NCI-H2171 treated with DMSO at 0.1 percent for 48 hours (cell line): ENCODE data around the gene CLTRN.
"Not testable (repeated sequence)": the region's sequence is repeated elsewhere in the genome, so short reads cannot be mapped to it uniquely, and the experiment has no call there.

Experiments used
- DNase-seq: peaks from one replicate; lab custom pipeline; 2025; lab: John Stamatoyannopoulos, UW

Gene CLTRN

GRCh38 chrX:15647510-15647909 is 17.1 kb downstream of the CLTRN start:
- not testable (repeated sequence) for DNase-seq

- DNase-seq: no peak
Measured at GRCh38 chrX:15646543-15646942, 18.1 kb downstream of the CLTRN start.

- DNase-seq: no peak
Measured at GRCh38 chrX:15646031-15646430, 18.6 kb downstream of the CLTRN start.

- DNase-seq: no peak
Measured at GRCh38 chrX:15645266-15645665, 19.3 kb downstream of the CLTRN start.

GRCh38 chrX:15644560-15644872 is 20.1 kb downstream of the CLTRN start:
- DNase-seq: no peak

GRCh38 chrX:15643786-15644559 is 20.6 kb downstream of the CLTRN start:
- DNase-seq: no peak

GRCh38 chrX:15631637-15632036 is 33.0 kb downstream of the CLTRN start:
- no peak for DNase-seq

GRCh38 chrX:15623054-15623453 is 41.6 kb downstream of the CLTRN start:
- no peak for DNase-seq

- no peak for DNase-seq
Measured at GRCh38 chrX:15619053-15619755, 45.4 kb downstream of the CLTRN start.

- no peak for DNase-seq
Measured at GRCh38 chrX:15617111-15617510, 47.5 kb downstream of the CLTRN start.

GRCh38 chrX:15616531-15616930 is 48.1 kb downstream of the CLTRN start:
- DNase-seq: no peak

- DNase-seq: no peak
Measured at GRCh38 chrX:15607067-15607466, 57.5 kb downstream of the CLTRN start.

- no peak for DNase-seq
Measured at GRCh38 chrX:15606136-15606535, 58.5 kb downstream of the CLTRN start.

GRCh38 chrX:15605226-15605625 is 59.4 kb downstream of the CLTRN start:
- DNase-seq: no peak

- no peak for DNase-seq
Measured at GRCh38 chrX:15602761-15603160, 61.8 kb downstream of the CLTRN start.

- DNase-seq: no peak
Measured at GRCh38 chrX:15601932-15602331, 62.7 kb downstream of the CLTRN start.

- no peak for DNase-seq
Measured at GRCh38 chrX:15600745-15601144, 63.9 kb downstream of the CLTRN start, which contains the start of gene ACE2. Gene ACE2, minus strand, starts transcription at chrX:15600960. Its CDS starts 49 bp downstream, at chrX:15600911.

- no peak for DNase-seq
Measured at GRCh38 chrX:15600049-15600448, 64.6 kb downstream of the CLTRN start.

GRCh38 chrX:15599461-15599860 is 65.1 kb downstream of the CLTRN start:
- DNase-seq: no peak

GRCh38 chrX:15598026-15598425 is 66.6 kb downstream of the CLTRN start:
- DNase-seq: no peak

GRCh38 chrX:15594371-15594770 is 70.2 kb downstream of the CLTRN start:
- DNase-seq: no peak

- DNase-seq: no peak
Measured at GRCh38 chrX:15579778-15580747, 84.5 kb downstream of the CLTRN start.
